MM.1S (cell line): ENCODE results near the gene RPL35.

Experiments used
- EZH2 ChIP-seq: fragments of 300-600 bp; sonication (generic); optimal IDR thresholded peaks from 2 replicates; pipeline ENCODE3; 2017; ENCODE audit warnings: low read depth, mild to moderate bottlenecking, antibody characterized with exemption, low read length, mixed read lengths
- TF ChIP-seq, protein P1 (sequence below): fragments of 300-600 bp; sonication (generic); IDR thresholded peaks from 2 replicates; pipeline ENCODE4 v1.5.1; 2016; ENCODE audit warnings: antibody characterized with exemption, low read length, mixed read lengths

DNA sequence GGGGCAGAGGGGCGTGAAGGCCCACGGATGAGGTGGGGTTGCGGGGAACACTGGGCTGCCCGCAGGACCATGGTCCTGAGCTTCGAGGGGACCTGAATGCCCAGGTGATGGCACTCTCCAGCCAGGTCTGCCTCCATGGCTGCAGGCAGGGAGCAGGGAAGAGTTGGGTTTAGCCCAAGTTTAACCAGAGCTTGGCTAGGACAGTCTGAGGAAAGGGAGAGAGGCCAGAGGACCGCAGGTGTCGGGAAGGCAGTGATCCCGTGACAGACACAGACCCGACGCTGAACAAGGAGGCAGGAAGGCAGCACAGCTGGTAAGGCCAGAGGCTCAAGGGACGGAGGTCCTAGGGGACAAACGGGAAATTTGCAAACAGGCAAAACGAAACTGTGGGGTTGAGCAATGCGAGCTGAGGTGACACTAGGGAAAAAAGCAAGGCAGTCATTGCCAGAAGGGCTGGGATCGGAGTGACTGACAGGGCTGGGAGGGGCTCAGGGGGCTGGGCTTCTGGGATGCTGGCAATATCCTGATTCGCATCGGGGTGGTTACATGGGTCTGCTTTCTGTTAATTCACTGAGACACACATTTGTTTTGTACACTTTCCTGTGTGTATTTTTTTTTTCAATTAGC is 25.2 kb upstream of the RPL35 start:
- TF ChIP-seq, protein P1, sequence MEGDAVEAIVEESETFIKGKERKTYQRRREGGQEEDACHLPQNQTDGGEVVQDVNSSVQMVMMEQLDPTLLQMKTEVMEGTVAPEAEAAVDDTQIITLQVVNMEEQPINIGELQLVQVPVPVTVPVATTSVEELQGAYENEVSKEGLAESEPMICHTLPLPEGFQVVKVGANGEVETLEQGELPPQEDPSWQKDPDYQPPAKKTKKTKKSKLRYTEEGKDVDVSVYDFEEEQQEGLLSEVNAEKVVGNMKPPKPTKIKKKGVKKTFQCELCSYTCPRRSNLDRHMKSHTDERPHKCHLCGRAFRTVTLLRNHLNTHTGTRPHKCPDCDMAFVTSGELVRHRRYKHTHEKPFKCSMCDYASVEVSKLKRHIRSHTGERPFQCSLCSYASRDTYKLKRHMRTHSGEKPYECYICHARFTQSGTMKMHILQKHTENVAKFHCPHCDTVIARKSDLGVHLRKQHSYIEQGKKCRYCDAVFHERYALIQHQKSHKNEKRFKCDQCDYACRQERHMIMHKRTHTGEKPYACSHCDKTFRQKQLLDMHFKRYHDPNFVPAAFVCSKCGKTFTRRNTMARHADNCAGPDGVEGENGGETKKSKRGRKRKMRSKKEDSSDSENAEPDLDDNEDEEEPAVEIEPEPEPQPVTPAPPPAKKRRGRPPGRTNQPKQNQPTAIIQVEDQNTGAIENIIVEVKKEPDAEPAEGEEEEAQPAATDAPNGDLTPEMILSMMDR: no peak
- no peak for TF ChIP-seq EZH2
